B cell (primary cell): Measurements from ENCODE around the gene MRTFB. TPM values are rescaled to one million over a fixed set of nuclear protein-coding genes. Genes with fewer than 3 reads are reported as not detected.
A peak's percentile ranks its signal among the peaks of the same experiment; 100 is the strongest.

Experiments
- ATAC-seq: fragments of 200-7000 bp; cut with Tn5 transposase; one replicate; pipeline ENCODE4 v1.10.0; 2021; ENCODE audit warnings: low read depth, mild to moderate bottlenecking, moderate number of reproducible peaks, moderate library complexity
- CTCF ChIA-PET: fragments of 350-600 bp; sonication (Branson Sonifier 250); formaldehyde crosslinking; loops from one replicate; lab custom pipeline; 2021; ENCODE audit warnings: antibody characterized with exemption, inconsistent platforms; lab: Charles Lee
- POLR2A ChIA-PET: fragments of 350-600 bp; sonication (Branson Sonifier 250); formaldehyde crosslinking; loops from one replicate; lab custom pipeline; 2021; ENCODE audit warnings: antibody characterized with exemption; lab: Charles Lee
- DNase-seq: peaks from one replicate; pipeline ENCODE4 v3.0.0; 2013
- H2AFZ ChIP-seq: 2 replicates; pipeline ENCODE4 v1.6.1; 2012; ENCODE audit warnings: mild to moderate bottlenecking, low read depth, low read length; ENCODE audit not compliant: insufficient read depth, poor library complexity, severe bottlenecking
- H3K27ac ChIP-seq, 2 donors: 1 replicate in 1 of 2; 2 replicates in 1 of 2; pipeline ENCODE4 v1.5.1; 2012 to 2013; ENCODE audit warnings: low read length in 2 of 2, mild to moderate bottlenecking in 2 of 2, moderate library complexity in 1 of 2
- H3K27me3 ChIP-seq, 4 experiments: fragments of 200-600 bp in 1 of 4; sonication (generic) in 1 of 4; replicated peaks in 1 of 4; 1 replicate in 2 of 4; 2 replicates in 2 of 4; pipeline versions ENCODE4 v1.6.1 to v1.7.0; 2013 to 2016; ENCODE audit warnings: low read length in 3 of 4, mild to moderate bottlenecking in 2 of 4, mixed read lengths in 1 of 4, moderate library complexity in 1 of 4; ENCODE audit not compliant: insufficient read depth in 4 of 4, control insufficient read depth in 3 of 4; ENCODE audit errors: control extremely low read depth in 1 of 4
- H3K36me3 ChIP-seq, 2 experiments: replicated peaks in 1 of 2; 1 replicate in 1 of 2; 2 replicates in 1 of 2; pipeline versions ENCODE4 v1.6.1 to v1.7.1; 2013; ENCODE audit warnings: low read length in 1 of 2; ENCODE audit not compliant: insufficient read depth in 2 of 2, control insufficient read depth in 1 of 2; ENCODE audit errors: control extremely low read depth in 1 of 2, extremely low read depth in 1 of 2
- H3K4me1 ChIP-seq, 2 donors: fragments of 200-600 bp in 1 of 2; sonication (generic) in 1 of 2; 1 replicate in 1 of 2; 2 replicates in 1 of 2; pipeline versions ENCODE4 v1.5.1 to v1.6.1; 2013 to 2017; ENCODE audit warnings: low read length in 2 of 2; ENCODE audit not compliant: control insufficient read depth in 2 of 2, insufficient read depth in 2 of 2
- H3K4me2 ChIP-seq: replicated peaks from 2 replicates; pipeline ENCODE3; 2012; ENCODE audit warnings: mild to moderate bottlenecking, low read depth, low read length; ENCODE audit not compliant: poor library complexity, severe bottlenecking
- H3K4me3 ChIP-seq, 5 experiments: fragments of 200-600 bp in 1 of 5; sonication (generic) in 1 of 5; 1 replicate in 3 of 5; 2 replicates in 2 of 5; pipeline versions ENCODE4 v1.5.1 to v1.7.0; 2011 to 2016; ENCODE audit warnings: low read length in 4 of 5, mild to moderate bottlenecking in 4 of 5, low read depth in 2 of 5, control low read depth in 1 of 5, moderate library complexity in 1 of 5; ENCODE audit not compliant: insufficient read depth in 1 of 5; ENCODE audit errors: control extremely low read depth in 1 of 5, extremely low read depth in 1 of 5
- H3K79me2 ChIP-seq: fragments of 200-600 bp; sonication (generic); one replicate; pipeline ENCODE4 v1.6.0; 2016; ENCODE audit warnings: low read length; ENCODE audit not compliant: control insufficient read depth, insufficient read depth
- H3K9ac ChIP-seq: fragments of 200-600 bp; sonication (generic); 2 replicates; pipeline ENCODE4 v1.6.1; 2017; ENCODE audit warnings: mild to moderate bottlenecking, low read length, moderate library complexity
- H3K9me3 ChIP-seq, 3 donors: one replicate each; pipeline versions ENCODE4 v1.6.1 to v1.7.1; 2013; ENCODE audit warnings: low read length in 2 of 3; ENCODE audit not compliant: control insufficient read depth in 2 of 3, insufficient read depth in 1 of 3; ENCODE audit errors: control extremely low read depth in 1 of 3
- H4K20me1 ChIP-seq: 2 replicates; pipeline ENCODE4 v1.6.0; 2012; ENCODE audit warnings: mild to moderate bottlenecking, low read length; ENCODE audit not compliant: insufficient read depth, control insufficient read depth, poor library complexity, severe bottlenecking
- H3K27ac Mint-ChIP-seq: one replicate; pipeline ENCODE4 v1.8.0; 2021; ENCODE audit warnings: mixed read lengths
- H3K27me3 Mint-ChIP-seq: one replicate; pipeline ENCODE4 v1.8.0; 2021; ENCODE audit warnings: mixed read lengths
- H3K4me1 Mint-ChIP-seq: one replicate; pipeline ENCODE4 v1.8.0; 2021; ENCODE audit warnings: mixed read lengths
- H3K4me3 Mint-ChIP-seq: one replicate; pipeline ENCODE4 v1.8.0; 2021; ENCODE audit warnings: mixed read lengths
- H3K9me3 Mint-ChIP-seq: one replicate; pipeline ENCODE4 v1.8.0; 2022; ENCODE audit warnings: mixed read lengths; ENCODE audit not compliant: insufficient read depth
- CTCF ChIP-seq: fragments of 200-600 bp; IDR thresholded peaks from one replicate; pipeline ENCODE4 v1.8.0; 2022; ENCODE audit warnings: antibody characterized with exemption, mild to moderate bottlenecking
- EZH2 ChIP-seq: IDR thresholded peaks from 2 replicates; pipeline ENCODE4 v1.6.1; 2012; ENCODE audit warnings: borderline replicate concordance, low read depth, mild to moderate bottlenecking, moderate library complexity, low read length; ENCODE audit not compliant: insufficient read depth, poor library complexity, severe bottlenecking
- WGBS: methylation state at CpG from one replicate; pipeline ENCODE4 v1.1.5; 2013; ENCODE audit warnings: missing lambda C conversion rate; ENCODE audit not compliant: insufficient coverage; 5-methylcytosine and 5-hydroxymethylcytosine counted together
- intact Hi-C: fragments of 100-400 bp; cut with micrococcal nuclease; formaldehyde crosslinking; loops from one replicate; pipeline ENCODE4 v1.10.0; 2022
- polyA plus RNA-seq: library from polyadenylated mRNA; depleted of rRNA; stranded (reverse); fragments of >200 nt; gene quantifications from 2 replicates; pipeline ENCODE4 v1.2.3, GENCODE V29; 2012
- total RNA-seq, 2 donors: library from RNA; stranded (reverse); fragments of 120-200 nt in 1 of 2; gene quantifications; 1 replicate in 1 of 2; 2 replicates in 1 of 2; pipeline versions ENCODE4 v1.2.3 to v1.2.4, GENCODE V29; 2013 to 2022

The MRTFB gene
- total and polyA plus RNA-seq, 2 donors (not counting 1 experiment from before 2014, with no cell fraction given): 6.6 to 39.5 TPM

GRCh38 chr16:14302031-14302398, 230.9 kb downstream of the MRTFB start:
- Mint-ChIP-seq H3K4me1 (peaks cover 19% of the 10 kb centered on the region), H3K27me3 (peaks cover 11% of the 10 kb centered on the region), H3K9me3 (no peaks in the 10 kb centered on the region), H3K4me3 (peak overlapping the region; percentile 83), H3K27ac (no peak overlapping the region)
- Histone ChIP-seq H4K20me1 (no peaks in the 10 kb centered on the region), H3K36me3 (no peaks in the 10 kb centered on the region), H3K27me3 (peaks cover 0 to 25% (median 13%) of the 10 kb centered on the region in 4 experiments), H3K4me2 (peak overlapping the region; percentile 100), H3K9me3 (peaks cover 0 to 7% (median 0%) of the 10 kb centered on the region in 3 donors), H3K9ac (peak overlapping the region; percentile 74), H3K79me2 (no peaks in the 10 kb centered on the region), H3K4me3 (peak overlapping the region; percentile 50 to 84 (median 58)), H3K4me1 (peaks cover 23 to 24% of the 10 kb centered on the region in 2 donors), H2AFZ (peak overlapping the region; percentile 72), H3K27ac (no peak overlapping the region)
- peak; percentile 82 for ATAC-seq
- intact Hi-C loops: loop anchor here (5.0 to 10.0 kb wide), 2 partner anchors 50 to 103 kb away; no protein-coding TSS in a partner anchor
- peak; percentile 63 for DNase-seq
- WGBS: 0% methylated on average over 21 of the region's 37 CpGs
- no peak for TF ChIP-seq EZH2
- no peak for TF ChIP-seq CTCF
- ChIA-PET POLR2A (no interaction called here), CTCF (interaction anchor here (1.4 to 3.3 kb wide), 6 partner anchors 13 to 228 kb away, joined by 3 to 15 read pairs (median 10); no protein-coding TSS in a partner anchor)
